Breast epithelium (tissue), 3 donors: ENCODE data around the gene DSCAM.

Experiments
- CTCF ChIP-seq, 3 donors: fragments of 450-650 bp; IDR thresholded peaks; one replicate each; pipeline ENCODE4 v1.5.1; 2016 to 2017; ENCODE audit warnings: antibody characterized with exemption in 3 of 3, mild to moderate bottlenecking in 3 of 3, moderate library complexity in 3 of 3
- POLR2A ChIP-seq: fragments of 450-650 bp; IDR thresholded peaks from one replicate; pipeline ENCODE4 v1.6.1; 2016; ENCODE audit warnings: antibody characterized with exemption, mild to moderate bottlenecking, moderate library complexity
- POLR2AphosphoS5 ChIP-seq, 3 donors: sonication (generic); formaldehyde crosslinking; IDR thresholded peaks; one replicate each; pipeline ENCODE4 v1.6.1; 2017; ENCODE audit warnings: antibody characterized with exemption in 3 of 3

- TF ChIP-seq CTCF (IDR thresholded peaks at IDR 0.05) (no peak), POLR2A (no peak), POLR2AphosphoS5 (IDR thresholded peaks at IDR 0.05) (no peak)
Observed at GRCh38 chr21:40152476-40152875, 694.5 kb downstream of the DSCAM start.
